GM21528 (cell line): Measurements from ENCODE around the gene LCA5L.

Source experiments
- ATAC-seq: cut with Tn5 transposase; IDR thresholded peaks from one replicate; pipeline ENCODE4 v1.9.1; 2021; ENCODE audit warnings: mild to moderate bottlenecking, moderate library complexity; ENCODE audit not compliant: unreplicated experiment, low FRiP score

LCA5L gene

GRCh38 chr21:39362733-39363132 lies 82.8 kb downstream of the LCA5L start:
- no peak for ATAC-seq

GRCh38 chr21:39359382-39359781 lies 86.2 kb downstream of the LCA5L start:
- no peak for ATAC-seq
